Glutamatergic neuron (in vitro differentiated cells): ENCODE results near the gene NRIP2. TPM values are rescaled to one million over a fixed set of nuclear protein-coding genes. Genes with fewer than 3 reads are reported as not detected.

Experiments used
- DNase-seq: peaks from one replicate; pipeline ENCODE4 v3.0.0; 2022
- H3K27ac Mint-ChIP-seq: one replicate; pipeline ENCODE4 v1.8.0; 2020; ENCODE audit warnings: mild to moderate bottlenecking, mixed read lengths, inconsistent platforms; ENCODE audit not compliant: unreplicated experiment
- H3K27me3 Mint-ChIP-seq: one replicate; pipeline ENCODE4 v1.8.0; 2020; ENCODE audit warnings: mild to moderate bottlenecking, moderate library complexity, mixed read lengths, inconsistent platforms; ENCODE audit not compliant: unreplicated experiment
- H3K36me3 Mint-ChIP-seq: one replicate; pipeline ENCODE4 v1.8.0; 2020; ENCODE audit warnings: mild to moderate bottlenecking, mixed read lengths, inconsistent platforms; ENCODE audit not compliant: unreplicated experiment
- H3K4me1 Mint-ChIP-seq: one replicate; pipeline ENCODE4 v1.8.0; 2020; ENCODE audit warnings: mild to moderate bottlenecking, low read depth, mixed read lengths, inconsistent platforms; ENCODE audit not compliant: unreplicated experiment
- H3K4me3 Mint-ChIP-seq: one replicate; pipeline ENCODE4 v1.8.0; 2020; ENCODE audit warnings: mild to moderate bottlenecking, mixed read lengths, inconsistent platforms; ENCODE audit not compliant: unreplicated experiment
- H3K9me3 Mint-ChIP-seq: one replicate; pipeline ENCODE4 v1.8.0; 2020; ENCODE audit warnings: mild to moderate bottlenecking, moderate library complexity, mixed read lengths, inconsistent platforms; ENCODE audit not compliant: unreplicated experiment
- total RNA-seq: library from RNA; stranded (reverse); fragmentation: NEBNext Ultra II Directional; extraction: Animal tissue kit (Norgen Biotek cat#: 25700); gene quantifications from one replicate; pipeline ENCODE4 v1.2.1, GENCODE V29; 2021; ENCODE audit not compliant: unreplicated experiment
- TF ChIP-seq, protein P1 (sequence below): fragments of 200-600 bp; sonication (generic); IDR thresholded peaks from one replicate; pipeline ENCODE4 v1.5.0; 2021; ENCODE audit not compliant: partially characterized antibody, unreplicated experiment

NRIP2 gene
- total RNA-seq, 1 donor from 2014 or later = not detected

DNA sequence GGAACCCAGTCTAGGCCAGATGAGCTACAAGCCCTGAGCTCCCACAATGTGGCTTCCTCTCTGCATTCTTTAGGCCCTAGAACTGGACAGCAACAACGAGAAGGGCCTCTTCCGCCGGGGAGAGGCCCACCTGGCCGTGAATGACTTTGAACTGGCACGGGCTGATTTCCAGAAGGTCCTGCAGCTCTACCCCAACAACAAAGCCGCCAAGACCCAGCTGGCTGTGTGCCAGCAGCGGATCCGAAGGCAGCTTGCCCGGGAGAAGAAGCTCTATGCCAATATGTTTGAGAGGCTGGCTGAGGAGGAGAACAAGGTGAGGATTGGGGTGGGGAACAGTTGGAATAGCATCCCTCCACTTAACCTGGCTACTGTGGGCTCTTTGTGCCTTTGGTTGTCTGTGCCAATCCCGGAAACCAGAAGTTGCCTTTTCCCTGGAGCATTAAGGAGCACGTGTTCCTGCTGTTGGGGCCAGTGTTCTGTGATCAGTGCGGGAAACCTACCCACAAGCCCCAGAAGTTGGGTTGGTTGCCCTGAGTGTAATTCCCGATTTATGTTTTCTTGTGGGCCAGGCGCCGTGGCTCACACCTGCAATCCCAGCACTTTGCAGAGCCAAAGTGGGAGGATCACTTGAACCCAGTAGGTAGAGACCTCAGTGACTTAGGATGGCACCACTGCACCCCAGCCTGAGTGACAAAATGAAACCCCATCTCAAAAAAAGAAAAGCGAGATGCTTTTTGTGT is 33.6 kb downstream of the NRIP2 start:
- peaks cover 4% of the 10 kb centered on the region for H3K4me1 Mint-ChIP-seq
- no peak for DNase-seq
- peaks cover 2% of the 10 kb centered on the region for H3K27me3 Mint-ChIP-seq
- H3K4me3 Mint-ChIP-seq = no peak overlapping the region
- no peak overlapping the region for H3K27ac Mint-ChIP-seq
- no peaks in the 10 kb centered on the region for H3K36me3 Mint-ChIP-seq
- TF ChIP-seq, protein P1, sequence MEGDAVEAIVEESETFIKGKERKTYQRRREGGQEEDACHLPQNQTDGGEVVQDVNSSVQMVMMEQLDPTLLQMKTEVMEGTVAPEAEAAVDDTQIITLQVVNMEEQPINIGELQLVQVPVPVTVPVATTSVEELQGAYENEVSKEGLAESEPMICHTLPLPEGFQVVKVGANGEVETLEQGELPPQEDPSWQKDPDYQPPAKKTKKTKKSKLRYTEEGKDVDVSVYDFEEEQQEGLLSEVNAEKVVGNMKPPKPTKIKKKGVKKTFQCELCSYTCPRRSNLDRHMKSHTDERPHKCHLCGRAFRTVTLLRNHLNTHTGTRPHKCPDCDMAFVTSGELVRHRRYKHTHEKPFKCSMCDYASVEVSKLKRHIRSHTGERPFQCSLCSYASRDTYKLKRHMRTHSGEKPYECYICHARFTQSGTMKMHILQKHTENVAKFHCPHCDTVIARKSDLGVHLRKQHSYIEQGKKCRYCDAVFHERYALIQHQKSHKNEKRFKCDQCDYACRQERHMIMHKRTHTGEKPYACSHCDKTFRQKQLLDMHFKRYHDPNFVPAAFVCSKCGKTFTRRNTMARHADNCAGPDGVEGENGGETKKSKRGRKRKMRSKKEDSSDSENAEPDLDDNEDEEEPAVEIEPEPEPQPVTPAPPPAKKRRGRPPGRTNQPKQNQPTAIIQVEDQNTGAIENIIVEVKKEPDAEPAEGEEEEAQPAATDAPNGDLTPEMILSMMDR = no peak
- peaks cover 5% of the 10 kb centered on the region for H3K9me3 Mint-ChIP-seq

GRCh38 chr12:2800046-2800570 is 34.7 kb downstream of the NRIP2 start:
- TF ChIP-seq, protein P1 = no peak
- no peak overlapping the region for H3K27ac Mint-ChIP-seq
- H3K36me3 Mint-ChIP-seq = no peaks in the 10 kb centered on the region
- no peak overlapping the region for H3K4me3 Mint-ChIP-seq
- peaks cover 6% of the 10 kb centered on the region for H3K27me3 Mint-ChIP-seq
- H3K9me3 Mint-ChIP-seq = peaks cover 5% of the 10 kb centered on the region
- no peak for DNase-seq
- peaks cover 4% of the 10 kb centered on the region for H3K4me1 Mint-ChIP-seq

GRCh38 chr12:2797721-2798418 is 37.0 kb downstream of the NRIP2 start:
- no peak overlapping the region for H3K4me3 Mint-ChIP-seq
- TF ChIP-seq, protein P1 = no peak
- DNase-seq = no peak
- H3K27ac Mint-ChIP-seq = no peak overlapping the region
- H3K27me3 Mint-ChIP-seq = peaks cover 6% of the 10 kb centered on the region
- peaks cover 6% of the 10 kb centered on the region for H3K4me1 Mint-ChIP-seq
- H3K36me3 Mint-ChIP-seq = no peaks in the 10 kb centered on the region
- H3K9me3 Mint-ChIP-seq = peaks cover 6% of the 10 kb centered on the region

DNA sequence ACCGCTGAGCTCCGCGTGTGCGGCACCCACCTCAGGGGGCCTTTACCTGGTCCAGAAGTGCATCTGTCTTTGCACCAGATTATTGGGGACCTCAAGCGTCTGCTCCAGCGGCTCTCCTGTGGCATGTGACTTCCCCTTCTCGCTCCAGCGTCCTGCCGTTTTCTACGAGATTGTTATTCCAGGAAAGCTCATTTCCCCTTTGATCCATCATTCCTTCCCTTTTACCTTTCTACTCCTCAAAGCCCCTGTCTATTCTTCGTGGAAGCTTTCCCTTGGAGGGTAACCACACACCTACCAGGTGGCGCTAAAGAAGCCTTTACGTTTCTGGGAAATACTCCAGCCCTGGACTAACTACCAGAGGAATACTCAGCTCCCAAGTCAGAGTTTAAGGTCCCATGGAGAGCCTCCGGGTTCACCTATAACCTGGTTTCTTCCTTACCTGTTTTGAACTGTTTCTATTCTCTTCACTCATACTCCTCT is 38.6 kb downstream of the NRIP2 start:
- Mint-ChIP-seq H3K9me3 (peaks cover 6% of the 10 kb centered on the region), H3K4me3 (peak overlapping the region; percentile 94), H3K27ac (peak overlapping the region; percentile 84), H3K36me3 (no peaks in the 10 kb centered on the region), H3K27me3 (peaks cover 6% of the 10 kb centered on the region), H3K4me1 (peaks cover 6% of the 10 kb centered on the region)
- no peak for DNase-seq
- TF ChIP-seq, protein P1 = no peak
